ENCODE data around the gene PIH1D1. TPM values are rescaled to one million over a fixed set of nuclear protein-coding genes. Genes with fewer than 3 reads are reported as not detected.

PIH1D1 gene
- total RNA-seq, 4 donors from 2014 or later, result 52.7 to 87.4 (median 75.7) TPM

- DNase-seq (ENCODE audit: low spot score) (no peak), ATAC-seq (ENCODE audit: low FRiP score) (no peak)
- TF ChIP-seq, protein P1, sequence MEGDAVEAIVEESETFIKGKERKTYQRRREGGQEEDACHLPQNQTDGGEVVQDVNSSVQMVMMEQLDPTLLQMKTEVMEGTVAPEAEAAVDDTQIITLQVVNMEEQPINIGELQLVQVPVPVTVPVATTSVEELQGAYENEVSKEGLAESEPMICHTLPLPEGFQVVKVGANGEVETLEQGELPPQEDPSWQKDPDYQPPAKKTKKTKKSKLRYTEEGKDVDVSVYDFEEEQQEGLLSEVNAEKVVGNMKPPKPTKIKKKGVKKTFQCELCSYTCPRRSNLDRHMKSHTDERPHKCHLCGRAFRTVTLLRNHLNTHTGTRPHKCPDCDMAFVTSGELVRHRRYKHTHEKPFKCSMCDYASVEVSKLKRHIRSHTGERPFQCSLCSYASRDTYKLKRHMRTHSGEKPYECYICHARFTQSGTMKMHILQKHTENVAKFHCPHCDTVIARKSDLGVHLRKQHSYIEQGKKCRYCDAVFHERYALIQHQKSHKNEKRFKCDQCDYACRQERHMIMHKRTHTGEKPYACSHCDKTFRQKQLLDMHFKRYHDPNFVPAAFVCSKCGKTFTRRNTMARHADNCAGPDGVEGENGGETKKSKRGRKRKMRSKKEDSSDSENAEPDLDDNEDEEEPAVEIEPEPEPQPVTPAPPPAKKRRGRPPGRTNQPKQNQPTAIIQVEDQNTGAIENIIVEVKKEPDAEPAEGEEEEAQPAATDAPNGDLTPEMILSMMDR (IDR thresholded peaks at IDR 0.05), result no peak
Measured at GRCh38 chr19:49439836-49440235, 11.8 kb downstream of the PIH1D1 start.

DNA sequence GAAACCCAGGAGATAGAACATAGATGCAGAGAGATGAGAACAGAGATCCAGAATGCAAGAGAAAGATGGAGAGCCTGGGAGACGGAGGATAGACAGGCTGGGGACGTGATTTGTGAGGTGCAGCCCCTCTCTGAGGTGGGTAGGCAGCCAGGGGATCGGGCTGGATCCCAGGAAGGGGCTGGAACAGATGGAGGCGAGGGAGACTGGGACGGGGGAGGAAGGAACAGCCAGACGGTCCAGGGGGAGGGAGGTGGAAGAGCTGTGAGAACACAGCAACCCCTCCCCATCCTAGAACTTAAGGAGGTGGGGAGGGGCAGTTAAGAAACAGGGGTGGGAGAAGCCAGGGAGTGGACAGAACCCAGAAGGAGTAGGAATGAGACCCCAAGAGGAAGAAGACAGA is 13.4 kb downstream of the PIH1D1 start:
- DNase-seq (ENCODE audit: low spot score), result no peak
- TF ChIP-seq, protein P1 (IDR thresholded peaks at IDR 0.05), result no peak
- ATAC-seq (ENCODE audit: low FRiP score), result no peak

DNA sequence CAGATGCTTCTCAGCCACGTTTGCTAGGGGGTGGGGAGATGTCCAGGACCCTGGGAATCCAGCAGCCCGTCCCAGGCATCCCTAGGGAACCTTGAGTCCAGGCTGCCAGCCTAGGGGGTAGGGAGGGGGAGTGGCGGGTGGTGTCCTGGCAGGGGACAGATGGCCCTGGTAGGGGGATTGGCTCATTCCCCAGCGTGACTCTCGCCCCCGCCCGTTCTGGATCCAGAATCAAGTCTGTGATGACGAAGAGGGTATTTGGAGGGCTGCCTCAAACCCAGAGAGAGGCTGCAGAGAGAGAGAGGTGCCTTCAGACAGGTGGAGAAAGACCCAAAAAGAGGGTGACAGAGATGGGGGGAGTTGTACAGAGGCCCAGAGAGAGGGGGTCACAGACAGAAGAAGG is 14.4 kb downstream of the PIH1D1 start:
- TF ChIP-seq, protein P1 (IDR thresholded peaks at IDR 0.05), result no peak
- DNase-seq (ENCODE audit: low spot score), result no peak
- ATAC-seq (ENCODE audit: low FRiP score), result no peak

DNA sequence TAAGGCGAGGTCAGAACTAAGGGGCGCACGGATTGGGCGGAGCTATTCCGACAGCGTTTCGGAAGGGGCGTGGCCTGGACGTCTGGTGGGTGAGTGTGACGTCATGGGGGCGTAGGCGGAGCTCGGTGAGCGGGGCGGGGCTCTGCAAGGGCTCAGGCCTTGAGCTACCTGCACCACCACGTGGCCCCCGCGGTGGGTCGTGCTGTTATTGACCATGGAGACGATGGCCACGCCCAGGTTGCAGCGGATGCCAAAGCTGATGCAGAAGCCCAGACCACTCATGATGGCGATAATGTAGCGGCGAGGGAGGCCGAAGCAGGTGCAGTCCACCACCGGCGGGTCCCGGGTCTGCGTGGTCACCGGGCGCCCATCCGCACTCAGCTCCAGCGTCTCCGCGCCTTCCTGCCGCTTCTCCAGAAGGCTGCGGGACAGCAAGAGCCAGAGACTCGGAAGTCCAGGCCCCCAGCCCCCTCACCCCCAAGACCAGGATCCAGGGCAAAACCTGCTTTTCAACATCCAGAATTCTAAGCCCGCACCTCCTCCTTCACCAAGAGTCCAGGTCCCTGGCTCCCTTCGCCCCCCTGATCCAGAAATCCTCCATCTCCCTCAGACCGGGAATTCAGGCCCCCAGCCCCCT is 15.1 kb downstream of the PIH1D1 start:
- DNase-seq (ENCODE audit: low spot score) (no peak), ATAC-seq (ENCODE audit: low FRiP score) (no peak)
- TF ChIP-seq, protein P1 (IDR thresholded peaks at IDR 0.05), result no peak

DNA sequence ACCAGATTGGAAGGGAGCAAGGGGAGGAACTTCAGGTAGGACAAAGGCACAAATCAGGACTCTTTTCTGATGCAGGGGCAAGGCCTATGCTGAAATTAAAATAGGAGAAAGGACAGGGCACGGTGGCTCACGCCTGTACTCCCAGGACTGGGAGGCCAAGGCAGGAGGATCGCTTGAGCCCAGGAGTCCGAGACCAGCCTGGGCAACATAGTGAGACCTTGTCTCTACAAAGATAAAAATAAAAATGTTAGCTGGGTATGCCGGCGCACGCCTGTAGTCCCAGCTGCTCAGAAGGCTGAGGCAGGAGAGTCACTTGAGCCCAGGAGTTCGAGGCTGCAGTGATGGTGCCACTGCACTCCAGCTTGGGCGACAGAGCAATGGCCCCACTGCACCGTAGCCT is 15.9 kb downstream of the PIH1D1 start:
- DNase-seq (ENCODE audit: low spot score) (no peak), ATAC-seq (ENCODE audit: low FRiP score) (no peak)
- TF ChIP-seq, protein P1 (IDR thresholded peaks at IDR 0.05), result no peak

DNA sequence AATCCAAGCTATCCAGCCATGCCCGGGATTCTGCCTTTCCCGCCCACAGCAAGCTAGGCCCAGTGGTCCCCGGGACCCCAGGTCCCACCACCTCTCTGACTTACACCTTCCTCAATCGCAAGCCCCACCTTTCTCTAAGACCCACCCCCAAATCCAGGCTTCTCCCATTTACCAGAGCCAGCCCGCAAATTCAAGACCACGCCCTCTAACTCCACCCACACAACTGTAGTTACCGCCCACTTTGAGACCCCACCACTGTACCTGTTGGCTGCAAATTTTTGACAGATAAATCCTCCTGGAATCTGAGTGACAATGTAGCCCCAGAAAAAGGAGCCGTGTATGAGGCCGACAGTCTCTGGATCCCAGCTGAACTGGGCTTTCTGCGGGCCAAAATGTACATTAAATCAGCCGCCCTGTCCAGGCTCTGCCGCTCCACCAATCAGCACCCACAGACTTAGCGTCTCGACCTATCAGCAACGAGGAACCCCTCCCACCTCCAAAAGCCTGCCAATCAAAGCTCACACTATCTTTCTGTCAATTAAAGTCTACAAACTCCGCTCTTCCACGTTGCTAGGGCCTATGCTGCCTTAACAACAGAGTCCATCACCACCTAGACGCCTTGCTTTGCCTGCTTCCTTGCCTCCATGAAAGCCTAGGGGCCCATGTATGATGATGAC is 16.6 kb downstream of the PIH1D1 start:
- no peak for DNase-seq (ENCODE audit: low spot score)
- no peak for ATAC-seq (ENCODE audit: low FRiP score)
- TF ChIP-seq, protein P1 (IDR thresholded peaks at IDR 0.05), result no peak
